PC-3 (cell line): Measurements from ENCODE around the gene MALRD1. TPM values are rescaled to one million over a fixed set of nuclear protein-coding genes. Genes with fewer than 3 reads are reported as not detected.
A peak's percentile ranks its signal among the peaks of the same experiment; 100 is the strongest.

Experiments
- ATAC-seq: fragments of 200-7000 bp; cut with Tn5 transposase; 2 replicates; pipeline ENCODE4 v1.9.1; 2020; ENCODE audit warnings: mild to moderate bottlenecking, moderate library complexity
- BruUV-seq: library from RNA; stranded (reverse); fragments of 400-500 nt; replicated peaks from 2 replicates; lab custom pipeline; 2021; lab: Mats Ljungman, UMichigan
- CTCF ChIA-PET: fragments of 300-600 bp; sonication (Branson Sonifier 250); formaldehyde crosslinking; loops from one replicate; lab custom pipeline; 2022; ENCODE audit warnings: antibody characterized with exemption; lab: Charles Lee
- POLR2A ChIA-PET: fragments of 300-600 bp; sonication (Branson Sonifier 250); formaldehyde crosslinking; loops from one replicate; lab custom pipeline; 2022; ENCODE audit warnings: antibody characterized with exemption; ENCODE audit not compliant: unreplicated experiment; lab: Charles Lee
- DNase-seq: peaks from one replicate; pipeline ENCODE4 v3.0.0-alpha.2; 2015
- H2AFZ ChIP-seq: fragments of 300-600 bp; sonication (generic); 2 replicates; pipeline ENCODE4 v1.6.0; 2016; ENCODE audit warnings: antibody characterized with exemption, low read length
- H3F3A ChIP-seq: fragments of 300-600 bp; sonication (generic); one replicate; pipeline ENCODE4 v1.6.0; 2017; ENCODE audit warnings: antibody characterized with exemption, low read length, control low read depth, mild to moderate bottlenecking; ENCODE audit not compliant: unreplicated experiment
- H3K27ac ChIP-seq: fragments of 300-600 bp; sonication (generic); 2 replicates; pipeline ENCODE4 v1.5.1; 2016; ENCODE audit warnings: mild to moderate bottlenecking, low read length
- H3K27me3 ChIP-seq: fragments of 300-600 bp; sonication (generic); 2 replicates; pipeline ENCODE4 v1.6.1; 2016; ENCODE audit warnings: low read length, mixed read lengths
- H3K36me3 ChIP-seq: fragments of 300-600 bp; sonication (generic); 2 replicates; pipeline ENCODE4 v1.6.1; 2016; ENCODE audit warnings: low read depth, mixed run types, low read length, mixed read lengths
- H3K4me1 ChIP-seq: fragments of 300-600 bp; sonication (generic); 2 replicates; pipeline ENCODE4 v1.5.1; 2016; ENCODE audit warnings: low read length; ENCODE audit not compliant: insufficient read depth
- H3K4me2 ChIP-seq: fragments of 300-600 bp; sonication (generic); 2 replicates; pipeline ENCODE4 v1.6.0; 2016; ENCODE audit warnings: low read length
- H3K4me3 ChIP-seq: fragments of 300-600 bp; sonication (generic); 2 replicates; pipeline ENCODE4 v1.5.1; 2016; ENCODE audit warnings: mild to moderate bottlenecking, low read length, mixed read lengths
- H3K79me2 ChIP-seq: fragments of 300-600 bp; sonication (generic); 2 replicates; pipeline ENCODE4 v1.6.1; 2017; ENCODE audit warnings: low read length, mixed read lengths
- H3K9ac ChIP-seq: fragments of 300-600 bp; sonication (generic); 2 replicates; pipeline ENCODE4 v1.6.0; 2016; ENCODE audit warnings: mild to moderate bottlenecking, low read length
- H3K9me2 ChIP-seq: fragments of 300-600 bp; sonication (generic); replicated peaks from 2 replicates; pipeline ENCODE4 v1.6.1; 2016; ENCODE audit warnings: mixed run types, low read length, mixed read lengths
- H3K9me3 ChIP-seq: fragments of 300-600 bp; sonication (generic); 2 replicates; pipeline ENCODE4 v1.6.1; 2016; ENCODE audit warnings: low read length, mixed read lengths
- H4K20me1 ChIP-seq: fragments of 300-600 bp; sonication (generic); 2 replicates; pipeline ENCODE4 v1.6.1; 2016; ENCODE audit warnings: low read length, mixed read lengths
- EZH2 ChIP-seq: fragments of 300-600 bp; sonication (generic); IDR thresholded peaks from one replicate; pipeline ENCODE4 v1.6.1; 2017; ENCODE audit warnings: antibody characterized with exemption, mild to moderate bottlenecking, low read length; ENCODE audit not compliant: unreplicated experiment
- EZH2phosphoT487 ChIP-seq: fragments of 300-600 bp; sonication (generic); IDR thresholded peaks from 2 replicates; pipeline ENCODE4 v1.6.1; 2018; ENCODE audit warnings: mild to moderate bottlenecking, antibody characterized with exemption, low read length, borderline replicate concordance
- intact Hi-C: fragments of 100-400 bp; cut with micrococcal nuclease; formaldehyde crosslinking; loops from 2 replicates; pipeline ENCODE4 v1.9.0; 2023
- total RNA-seq: library from RNA; depleted of rRNA; stranded (reverse); fragments of >200 nt; gene quantifications from 2 replicates; pipeline ENCODE4 v1.2.3, GENCODE V29; 2014
- TF ChIP-seq, protein P1 (sequence below): fragments of 300-600 bp; sonication (generic); conservative IDR thresholded peaks from 2 replicates; pipeline ENCODE4 v1.5.1; 2017; ENCODE audit warnings: antibody characterized with exemption, low read depth, mild to moderate bottlenecking, low read length

Gene MALRD1
- total RNA-seq, 1 experiment from 2014 or later: not detected

DNA sequence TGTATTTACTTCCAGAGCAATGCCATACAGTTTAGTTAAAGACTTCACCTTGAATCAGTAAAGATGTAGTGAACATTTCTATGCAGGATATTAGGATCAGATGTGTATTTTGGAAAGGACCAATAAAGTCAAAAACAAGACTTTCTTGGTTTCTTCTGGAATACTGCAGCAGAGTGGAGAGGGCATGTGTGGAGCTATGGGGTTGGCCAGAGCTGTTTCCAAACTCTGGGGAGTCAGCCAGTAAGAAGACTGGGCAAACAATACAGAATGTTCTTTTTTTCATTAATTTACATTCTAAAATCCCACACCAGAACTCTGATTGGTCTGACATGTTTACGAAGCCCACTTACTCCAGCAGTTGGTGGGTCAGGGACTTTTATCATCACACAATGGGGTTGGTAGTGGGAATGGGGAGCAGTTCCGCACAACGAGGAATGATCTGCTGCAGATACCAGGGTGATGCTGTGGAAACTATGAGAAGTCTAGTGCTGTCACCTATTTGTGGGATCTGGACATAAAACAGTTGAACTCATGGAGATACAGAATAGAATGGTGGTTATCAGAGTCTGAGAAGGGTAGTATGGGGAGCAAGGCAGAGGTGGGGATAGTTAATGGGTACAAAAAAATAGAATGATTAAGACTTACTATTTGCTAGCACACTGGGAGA lies 267.7 kb downstream of the MALRD1 start:
- Histone ChIP-seq H2AFZ (no peak overlapping the region), H3K27ac (no peak overlapping the region), H3F3A (no peaks in the 10 kb centered on the region), H3K9ac (no peak overlapping the region), H3K4me1 (no peaks in the 10 kb centered on the region), H3K9me3 (no peaks in the 10 kb centered on the region), H3K27me3 (no peaks in the 10 kb centered on the region), H3K4me3 (no peak overlapping the region), H3K4me2 (no peak overlapping the region), H3K9me2 (no peaks in the 10 kb centered on the region), H4K20me1 (no peaks in the 10 kb centered on the region), H3K36me3 (no peaks in the 10 kb centered on the region), H3K79me2 (no peaks in the 10 kb centered on the region)
- TF ChIP-seq EZH2phosphoT487 (no peak), EZH2 (no peak)
- TF ChIP-seq, protein P1, sequence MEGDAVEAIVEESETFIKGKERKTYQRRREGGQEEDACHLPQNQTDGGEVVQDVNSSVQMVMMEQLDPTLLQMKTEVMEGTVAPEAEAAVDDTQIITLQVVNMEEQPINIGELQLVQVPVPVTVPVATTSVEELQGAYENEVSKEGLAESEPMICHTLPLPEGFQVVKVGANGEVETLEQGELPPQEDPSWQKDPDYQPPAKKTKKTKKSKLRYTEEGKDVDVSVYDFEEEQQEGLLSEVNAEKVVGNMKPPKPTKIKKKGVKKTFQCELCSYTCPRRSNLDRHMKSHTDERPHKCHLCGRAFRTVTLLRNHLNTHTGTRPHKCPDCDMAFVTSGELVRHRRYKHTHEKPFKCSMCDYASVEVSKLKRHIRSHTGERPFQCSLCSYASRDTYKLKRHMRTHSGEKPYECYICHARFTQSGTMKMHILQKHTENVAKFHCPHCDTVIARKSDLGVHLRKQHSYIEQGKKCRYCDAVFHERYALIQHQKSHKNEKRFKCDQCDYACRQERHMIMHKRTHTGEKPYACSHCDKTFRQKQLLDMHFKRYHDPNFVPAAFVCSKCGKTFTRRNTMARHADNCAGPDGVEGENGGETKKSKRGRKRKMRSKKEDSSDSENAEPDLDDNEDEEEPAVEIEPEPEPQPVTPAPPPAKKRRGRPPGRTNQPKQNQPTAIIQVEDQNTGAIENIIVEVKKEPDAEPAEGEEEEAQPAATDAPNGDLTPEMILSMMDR: no peak
- DNase-seq: no peak
- CTCF ChIA-PET: no interaction called here
- intact Hi-C loops: no loop called here
- no peak for ATAC-seq
- POLR2A ChIA-PET: no interaction called here
- no TSS peak for BruUV-seq

DNA sequence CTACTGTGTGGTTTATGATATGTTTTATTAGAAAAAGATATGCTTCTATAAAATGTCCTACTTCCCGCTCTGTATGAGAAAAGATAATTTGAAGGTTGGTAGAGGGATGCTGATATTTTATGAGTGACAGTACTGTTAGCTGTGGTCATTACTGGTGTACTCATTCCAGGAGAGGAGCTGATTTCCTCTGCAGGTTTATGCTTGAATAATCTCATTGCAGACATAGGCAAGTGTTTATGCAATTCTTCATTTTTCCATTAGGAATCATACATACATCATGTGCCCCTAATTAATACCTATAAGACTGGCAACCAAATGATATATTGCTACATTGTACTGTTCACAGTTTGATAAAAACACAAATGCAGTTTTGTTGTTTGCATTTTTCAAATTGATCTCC lies 269.4 kb downstream of the MALRD1 start:
- no TSS peak for BruUV-seq
- intact Hi-C loops: no loop called here
- H3K9me3 ChIP-seq: no peaks in the 10 kb centered on the region
- H3K4me3 ChIP-seq: no peak overlapping the region
- no peaks in the 10 kb centered on the region for H3K79me2 ChIP-seq
- ChIA-PET POLR2A (no interaction called here), CTCF (no interaction called here)
- no peaks in the 10 kb centered on the region for H3K36me3 ChIP-seq
- H2AFZ ChIP-seq: no peak overlapping the region
- no peaks in the 10 kb centered on the region for H3K4me1 ChIP-seq
- TF ChIP-seq, protein P1: no peak
- TF ChIP-seq EZH2phosphoT487 (no peak), EZH2 (no peak)
- H3F3A ChIP-seq: no peaks in the 10 kb centered on the region
- no peaks in the 10 kb centered on the region for H3K27me3 ChIP-seq
- no peaks in the 10 kb centered on the region for H3K9me2 ChIP-seq
- H3K27ac ChIP-seq: no peak overlapping the region
- no peak for DNase-seq
- no peak overlapping the region for H3K9ac ChIP-seq
- ATAC-seq: no peak
- no peak overlapping the region for H3K4me2 ChIP-seq
- no peaks in the 10 kb centered on the region for H4K20me1 ChIP-seq

DNA sequence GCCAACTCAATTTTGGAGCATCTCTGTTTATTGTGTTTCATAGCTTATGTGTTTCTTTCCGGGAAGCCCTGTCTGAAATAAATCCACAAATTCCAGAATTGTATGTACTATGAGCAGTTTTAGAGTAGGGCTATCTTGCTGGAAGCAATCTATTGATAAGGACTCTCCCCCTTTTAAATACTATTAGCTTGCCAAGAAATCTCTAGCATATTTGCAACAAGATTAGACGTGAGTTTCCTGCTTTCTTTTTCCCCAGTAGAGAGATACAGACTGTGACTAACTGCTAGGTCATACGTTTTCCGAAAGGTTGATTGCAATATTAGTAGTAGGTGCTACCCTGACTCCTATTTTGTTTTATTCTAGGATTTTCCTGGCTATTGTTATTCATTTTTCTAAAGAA lies 277.0 kb downstream of the MALRD1 start:
- H3K9ac ChIP-seq: no peak overlapping the region
- no peaks in the 10 kb centered on the region for H3K27me3 ChIP-seq
- no peaks in the 10 kb centered on the region for H3K79me2 ChIP-seq
- CTCF ChIA-PET: no interaction called here
- H3K9me2 ChIP-seq: no peaks in the 10 kb centered on the region
- BruUV-seq: no TSS peak
- TF ChIP-seq EZH2 (no peak), EZH2phosphoT487 (no peak)
- TF ChIP-seq, protein P1: no peak
- POLR2A ChIA-PET: no interaction called here
- no peaks in the 10 kb centered on the region for H3F3A ChIP-seq
- peak overlapping the region; percentile 59 for H2AFZ ChIP-seq
- H3K4me3 ChIP-seq: peak overlapping the region; percentile 47
- peak overlapping the region; percentile 63 for H3K4me2 ChIP-seq
- ATAC-seq (no peak), DNase-seq (peak; percentile 34)
- H3K4me1 ChIP-seq: 0 out of 2 replicates have a peak, but pooled peaks cover 6% of the 10 kb centered on the region
- no peaks in the 10 kb centered on the region for H3K36me3 ChIP-seq
- no peaks in the 10 kb centered on the region for H4K20me1 ChIP-seq
- no peak overlapping the region for H3K27ac ChIP-seq
- intact Hi-C loops: no loop called here
- H3K9me3 ChIP-seq: no peaks in the 10 kb centered on the region
